ENCODE measurements around the gene HOXB1. TPM values are rescaled to one million over a fixed set of nuclear protein-coding genes. Genes with fewer than 3 reads are reported as not detected.
"Not testable (repeated sequence)": the region's sequence is repeated elsewhere in the genome, so short reads cannot be mapped to it uniquely, and the experiment has no call there.

HOXB1 gene
- polyA plus RNA-seq, 1 donor = 0.07 TPM

- H3K4me3 ChIP-seq (ENCODE audit: low read length) = no peak overlapping the region
- no peaks in the 10 kb centered on the region for H3K9me3 ChIP-seq (ENCODE audit: control insufficient read depth, low read depth, low read length)
- WGBS (ENCODE audit: insufficient coverage, low lambda C conversion rate) = no CpG with 5 or more reads among the region's 3 CpGs
- DNase-seq = no peak
- H3K27ac ChIP-seq (ENCODE audit: low read length) = no peak overlapping the region
- no peaks in the 10 kb centered on the region for H3K4me1 ChIP-seq (ENCODE audit: control insufficient read depth, insufficient read depth, low read length)
- no peaks in the 10 kb centered on the region for H3K36me3 ChIP-seq (ENCODE audit: control insufficient read depth, insufficient read depth, low read length)
- H3K27me3 ChIP-seq (ENCODE audit: control insufficient read depth, insufficient read depth, low read length) = peaks cover 40% of the 10 kb centered on the region
These were observed 14.6 kb downstream of the HOXB1 start for GRCh38 chr17:48515925-48516900.

- Histone ChIP-seq H3K4me1 (ENCODE audit: control insufficient read depth, insufficient read depth, low read length) (no peaks in the 10 kb centered on the region), H3K27ac (ENCODE audit: low read length) (no peak overlapping the region), H3K9me3 (ENCODE audit: control insufficient read depth, low read depth, low read length) (no peaks in the 10 kb centered on the region), H3K36me3 (ENCODE audit: control insufficient read depth, insufficient read depth, low read length) (no peaks in the 10 kb centered on the region), H3K4me3 (ENCODE audit: low read length) (no peak overlapping the region), H3K27me3 (ENCODE audit: control insufficient read depth, insufficient read depth, low read length) (peaks cover 38% of the 10 kb centered on the region)
- no CpG with 5 or more reads among the region's 2 CpGs for WGBS (ENCODE audit: insufficient coverage, low lambda C conversion rate)
- DNase-seq = no peak
These were observed 16.3 kb downstream of the HOXB1 start for GRCh38 chr17:48514477-48514876.

- no peaks in the 10 kb centered on the region for H3K4me1 ChIP-seq (ENCODE audit: control insufficient read depth, insufficient read depth, low read length)
- WGBS (ENCODE audit: insufficient coverage, low lambda C conversion rate) = no CpG with 5 or more reads among the region's 6 CpGs
- H3K36me3 ChIP-seq (ENCODE audit: control insufficient read depth, insufficient read depth, low read length) = no peaks in the 10 kb centered on the region
- no peak overlapping the region for H3K4me3 ChIP-seq (ENCODE audit: low read length)
- DNase-seq = no peak
- no peak overlapping the region for H3K27ac ChIP-seq (ENCODE audit: low read length)
- peaks cover 38% of the 10 kb centered on the region for H3K27me3 ChIP-seq (ENCODE audit: control insufficient read depth, insufficient read depth, low read length)
- H3K9me3 ChIP-seq (ENCODE audit: control insufficient read depth, low read depth, low read length) = no peaks in the 10 kb centered on the region
These were observed 16.9 kb downstream of the HOXB1 start for GRCh38 chr17:48513666-48514455.

- no peak overlapping the region for H3K27ac ChIP-seq (ENCODE audit: low read length)
- H3K27me3 ChIP-seq (ENCODE audit: control insufficient read depth, insufficient read depth, low read length) = peaks cover 36% of the 10 kb centered on the region
These were observed 17.7 kb downstream of the HOXB1 start for GRCh38 chr17:48513097-48513496.

GRCh38 chr17:48510761-48511604, 19.8 kb downstream of the HOXB1 start:
- Histone ChIP-seq H3K36me3 (ENCODE audit: control insufficient read depth, insufficient read depth, low read length) (no peaks in the 10 kb centered on the region), H3K27ac (ENCODE audit: low read length) (no peak overlapping the region), H3K4me3 (ENCODE audit: low read length) (no peak overlapping the region), H3K4me1 (ENCODE audit: control insufficient read depth, insufficient read depth, low read length) (no peaks in the 10 kb centered on the region), H3K27me3 (ENCODE audit: control insufficient read depth, insufficient read depth, low read length) (peaks cover 36% of the 10 kb centered on the region), H3K9me3 (ENCODE audit: control insufficient read depth, low read depth, low read length) (no peaks in the 10 kb centered on the region)
- 86% methylated on average over 1 of the region's 7 CpGs for WGBS (ENCODE audit: insufficient coverage, low lambda C conversion rate)
- no peak for DNase-seq

More at GRCh38 chr17:48513097-48513496, 17.7 kb downstream of the HOXB1 start:
- H3K9me3 ChIP-seq (ENCODE audit: control insufficient read depth, low read depth, low read length) = no peaks in the 10 kb centered on the region
- WGBS (ENCODE audit: insufficient coverage, low lambda C conversion rate) = 0% methylated on average over 1 of the region's 7 CpGs
- no peaks in the 10 kb centered on the region for H3K4me1 ChIP-seq (ENCODE audit: control insufficient read depth, insufficient read depth, low read length)
- no peak overlapping the region for H3K4me3 ChIP-seq (ENCODE audit: low read length)
- H3K36me3 ChIP-seq (ENCODE audit: control insufficient read depth, insufficient read depth, low read length) = no peaks in the 10 kb centered on the region
- no peak for DNase-seq

- no peak for DNase-seq
- H3K4me1 ChIP-seq (ENCODE audit: control insufficient read depth, insufficient read depth, low read length) = no peaks in the 10 kb centered on the region
- no peak overlapping the region for H3K4me3 ChIP-seq (ENCODE audit: low read length)
- H3K27ac ChIP-seq (ENCODE audit: low read length) = no peak overlapping the region
- H3K36me3 ChIP-seq (ENCODE audit: control insufficient read depth, insufficient read depth, low read length) = no peaks in the 10 kb centered on the region
- H3K9me3 ChIP-seq (ENCODE audit: control insufficient read depth, low read depth, low read length) = no peaks in the 10 kb centered on the region
- WGBS (ENCODE audit: insufficient coverage, low lambda C conversion rate) = 100% methylated on average over 1 of the region's 2 CpGs
- peaks cover 35% of the 10 kb centered on the region for H3K27me3 ChIP-seq (ENCODE audit: control insufficient read depth, insufficient read depth, low read length)
These were observed 20.4 kb downstream of the HOXB1 start for GRCh38 chr17:48510381-48510760.

- peaks cover 30% of the 10 kb centered on the region for H3K27me3 ChIP-seq (ENCODE audit: control insufficient read depth, insufficient read depth, low read length)
- WGBS (ENCODE audit: insufficient coverage, low lambda C conversion rate) = no CpG with 5 or more reads among the region's 7 CpGs
- H3K27ac ChIP-seq (ENCODE audit: low read length); H3K9me3 ChIP-seq (ENCODE audit: control insufficient read depth, low read depth, low read length); H3K4me1 ChIP-seq (ENCODE audit: control insufficient read depth, insufficient read depth, low read length); H3K36me3 ChIP-seq (ENCODE audit: control insufficient read depth, insufficient read depth, low read length); DNase-seq; H3K4me3 ChIP-seq (ENCODE audit: low read length): not testable (repeated sequence)
These were observed 21.1 kb downstream of the HOXB1 start for GRCh38 chr17:48509708-48510107.

- H3K4me1 ChIP-seq (ENCODE audit: control insufficient read depth, insufficient read depth, low read length) = no peaks in the 10 kb centered on the region
These were observed 24.6 kb downstream of the HOXB1 start for GRCh38 chr17:48506246-48506645.

GRCh38 chr17:48505788-48506187, 25.0 kb downstream of the HOXB1 start:
- Histone ChIP-seq H3K4me3 (ENCODE audit: low read length) (no peak overlapping the region), H3K36me3 (ENCODE audit: control insufficient read depth, insufficient read depth, low read length) (no peaks in the 10 kb centered on the region), H3K27ac (ENCODE audit: low read length) (no peak overlapping the region), H3K4me1 (ENCODE audit: control insufficient read depth, insufficient read depth, low read length) (no peaks in the 10 kb centered on the region), H3K9me3 (ENCODE audit: control insufficient read depth, low read depth, low read length) (no peaks in the 10 kb centered on the region), H3K27me3 (ENCODE audit: control insufficient read depth, insufficient read depth, low read length) (peaks cover 38% of the 10 kb centered on the region)
- no peak for DNase-seq
- WGBS (ENCODE audit: insufficient coverage, low lambda C conversion rate) = no CpG with 5 or more reads among the region's 1 CpG

More at GRCh38 chr17:48506246-48506645, 24.6 kb downstream of the HOXB1 start:
- WGBS (ENCODE audit: insufficient coverage, low lambda C conversion rate) = no CpG with 5 or more reads among the region's 5 CpGs
- Histone ChIP-seq H3K36me3 (ENCODE audit: control insufficient read depth, insufficient read depth, low read length) (no peaks in the 10 kb centered on the region), H3K27me3 (ENCODE audit: control insufficient read depth, insufficient read depth, low read length) (peaks cover 35% of the 10 kb centered on the region), H3K4me3 (ENCODE audit: low read length) (no peak overlapping the region), H3K9me3 (ENCODE audit: control insufficient read depth, low read depth, low read length) (no peaks in the 10 kb centered on the region), H3K27ac (ENCODE audit: low read length) (no peak overlapping the region)
- no peak for DNase-seq

GRCh38 chr17:48504953-48505352, 25.9 kb downstream of the HOXB1 start:
- Histone ChIP-seq H3K36me3 (ENCODE audit: control insufficient read depth, insufficient read depth, low read length) (no peaks in the 10 kb centered on the region), H3K4me1 (ENCODE audit: control insufficient read depth, insufficient read depth, low read length) (no peaks in the 10 kb centered on the region), H3K27me3 (ENCODE audit: control insufficient read depth, insufficient read depth, low read length) (peaks cover 41% of the 10 kb centered on the region), H3K4me3 (ENCODE audit: low read length) (no peak overlapping the region), H3K9me3 (ENCODE audit: control insufficient read depth, low read depth, low read length) (no peaks in the 10 kb centered on the region), H3K27ac (ENCODE audit: low read length) (no peak overlapping the region)
- no CpG with 5 or more reads among the region's 2 CpGs for WGBS (ENCODE audit: insufficient coverage, low lambda C conversion rate)
- no peak for DNase-seq

Measured in large intestine (tissue), 3 donors.